Measurements from ENCODE around the gene TBX21. TPM values are rescaled to one million over a fixed set of nuclear protein-coding genes. Genes with fewer than 3 reads are reported as not detected.

The TBX21 gene
- total RNA-seq, 4 donors from 2014 or later, result 1.1 to 4.5 (median 2.9) TPM; not detected in 1

DNA sequence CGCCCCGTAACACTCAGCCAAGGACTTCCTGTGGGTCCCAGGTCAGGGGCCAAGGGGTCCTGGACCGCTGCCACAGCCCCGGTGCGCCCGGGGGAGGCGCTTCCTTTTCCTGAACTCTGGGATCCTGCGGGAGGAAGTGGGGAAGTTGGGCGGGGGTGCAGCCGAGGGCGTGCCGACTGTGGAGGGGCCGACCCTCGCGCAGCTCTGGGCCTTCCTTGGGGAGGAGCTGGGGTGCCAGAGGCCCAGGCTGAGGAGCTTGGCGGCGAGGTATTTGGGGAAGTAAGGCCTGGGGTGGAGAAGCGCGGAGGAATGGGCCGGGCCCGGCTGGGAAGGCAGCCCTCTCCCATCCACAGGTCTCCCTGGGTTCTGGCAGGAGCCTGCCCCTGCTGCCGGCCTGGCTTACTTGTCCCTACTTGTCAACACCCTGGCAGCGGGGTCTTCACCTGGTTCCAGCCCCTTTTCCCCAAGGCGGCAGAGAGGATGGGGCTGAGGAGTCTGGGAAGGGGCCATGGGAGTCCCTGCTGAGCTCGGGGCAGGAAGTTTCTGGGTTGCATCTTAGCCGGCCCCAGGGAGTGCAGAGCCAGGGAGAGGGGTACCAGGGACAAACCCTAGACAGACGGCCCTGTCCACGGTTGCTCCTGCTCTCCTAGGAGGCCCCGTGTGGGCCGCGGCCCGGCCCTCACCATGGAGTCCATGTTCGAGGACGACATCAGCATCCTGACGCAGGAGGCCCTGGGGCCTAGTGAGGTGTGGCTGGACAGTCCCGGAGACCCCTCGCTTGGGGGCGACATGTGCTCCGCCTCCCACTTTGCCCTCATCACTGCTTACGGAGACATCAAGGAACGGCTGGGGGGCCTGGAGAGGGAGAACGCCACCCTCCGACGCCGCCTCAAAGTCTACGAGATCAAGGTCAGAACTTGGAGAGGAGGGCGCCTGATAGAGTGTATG, 37.3 kb upstream of the TBX21 start:
- peak overlapping the region; percentile 73 to 98 (median 97) for H3K4me3 ChIP-seq
- peaks cover 0 to 26% (median 0%) of the 10 kb centered on the region in 3 donors for H3K36me3 ChIP-seq
- TF ChIP-seq CTCF (IDR thresholded peaks at IDR 0.05) (no peak), POLR2A (IDR thresholded peaks at IDR 0.05) (peak in 1 of 4 donors; percentile 14)
- H3K9me3 ChIP-seq, result no peaks in the 10 kb centered on the region
- H3K27me3 ChIP-seq, result no peaks in the 10 kb centered on the region
- intact Hi-C loops (cut with DNase I), result loop anchor here (10.0 kb wide), 1 partner anchor 109 kb away; no protein-coding TSS in a partner anchor
- no peak for DNase-seq
- peaks cover 11 to 51% (median 19%) of the 10 kb centered on the region in 3 donors for H3K4me1 ChIP-seq
- peak overlapping the region; percentile 85 to 97 (median 94) for H3K27ac ChIP-seq
- WGBS, 2 donors, result 75 to 80% methylated on average over 2 to 17 of the region's 47 CpGs

GRCh38 chr17:47696717-47697642, 36.1 kb upstream of the TBX21 start:
- 60 to 87% methylated on average over 3 to 5 of the region's 11 CpGs for WGBS, 2 donors
- no peak for DNase-seq
- H3K4me3 ChIP-seq, result no peak overlapping the region
- peaks cover 0 to 38% (median 0%) of the 10 kb centered on the region in 3 donors for H3K36me3 ChIP-seq
- H3K27ac ChIP-seq, result no peak overlapping the region
- H3K4me1 ChIP-seq, result peaks cover 11 to 51% (median 19%) of the 10 kb centered on the region in 3 donors
- intact Hi-C loops (cut with DNase I), result loop anchor here (10.0 kb wide), 1 partner anchor 108 kb away; no protein-coding TSS in a partner anchor
- TF ChIP-seq POLR2A (IDR thresholded peaks at IDR 0.05), result no peak
- TF ChIP-seq CTCF (IDR thresholded peaks at IDR 0.05), result no peak
- no peaks in the 10 kb centered on the region for H3K27me3 ChIP-seq
- H3K9me3 ChIP-seq, result no peaks in the 10 kb centered on the region

DNA sequence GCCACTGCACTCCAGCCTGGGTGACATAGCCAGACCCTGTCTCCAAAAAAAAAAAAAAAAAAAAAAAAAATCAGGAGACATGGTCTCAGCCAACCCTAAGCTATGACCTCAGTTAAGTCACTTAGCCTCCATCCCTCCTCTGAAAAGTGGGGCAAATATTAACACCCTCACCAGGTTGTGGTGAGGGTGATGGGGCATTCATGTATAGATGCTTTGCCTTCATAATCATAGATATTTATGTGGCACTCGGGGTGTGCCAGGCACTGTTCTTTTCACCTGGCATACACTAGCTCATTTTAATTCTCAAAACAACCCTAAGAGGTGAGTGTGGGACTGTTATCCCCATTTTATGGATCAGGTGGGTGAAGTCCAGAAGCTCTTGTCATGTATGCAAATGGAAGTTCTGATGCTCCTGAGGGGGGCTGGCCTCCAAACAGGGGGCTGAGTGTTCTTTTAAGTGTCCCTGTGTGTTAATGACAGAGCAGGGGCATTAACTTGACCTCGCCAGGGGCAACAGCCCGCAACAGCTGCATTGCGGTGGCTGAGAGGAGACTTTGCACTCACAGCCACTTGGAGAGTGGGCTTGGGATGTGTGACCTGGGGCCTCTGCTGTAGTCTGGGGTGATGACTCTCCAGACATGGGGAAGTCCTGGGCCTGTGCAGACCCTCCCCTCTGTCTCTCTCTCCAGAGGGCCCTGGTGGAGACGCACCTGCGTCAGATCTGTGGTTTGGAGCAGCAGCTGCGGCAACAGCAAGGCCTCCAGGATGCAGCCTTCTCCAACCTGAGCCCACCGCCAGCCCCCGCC, 34.9 kb upstream of the TBX21 start:
- 39 to 72% methylated on average over 3 to 7 of the region's 9 CpGs for WGBS, 2 donors
- no peak for TF ChIP-seq POLR2A (IDR thresholded peaks at IDR 0.05)
- TF ChIP-seq CTCF (IDR thresholded peaks at IDR 0.05), result no peak
- intact Hi-C loops (cut with DNase I), result loop anchor here (10.0 kb wide), 1 partner anchor 107 kb away; no protein-coding TSS in a partner anchor
- Histone ChIP-seq H3K4me1 (peaks cover 5 to 44% (median 13%) of the 10 kb centered on the region in 3 donors), H3K27ac (no peak overlapping the region), H3K27me3 (no peaks in the 10 kb centered on the region), H3K36me3 (peaks cover 0 to 38% (median 0%) of the 10 kb centered on the region in 3 donors), H3K4me3 (no peak overlapping the region), H3K9me3 (no peaks in the 10 kb centered on the region)
- no peak for DNase-seq

DNA sequence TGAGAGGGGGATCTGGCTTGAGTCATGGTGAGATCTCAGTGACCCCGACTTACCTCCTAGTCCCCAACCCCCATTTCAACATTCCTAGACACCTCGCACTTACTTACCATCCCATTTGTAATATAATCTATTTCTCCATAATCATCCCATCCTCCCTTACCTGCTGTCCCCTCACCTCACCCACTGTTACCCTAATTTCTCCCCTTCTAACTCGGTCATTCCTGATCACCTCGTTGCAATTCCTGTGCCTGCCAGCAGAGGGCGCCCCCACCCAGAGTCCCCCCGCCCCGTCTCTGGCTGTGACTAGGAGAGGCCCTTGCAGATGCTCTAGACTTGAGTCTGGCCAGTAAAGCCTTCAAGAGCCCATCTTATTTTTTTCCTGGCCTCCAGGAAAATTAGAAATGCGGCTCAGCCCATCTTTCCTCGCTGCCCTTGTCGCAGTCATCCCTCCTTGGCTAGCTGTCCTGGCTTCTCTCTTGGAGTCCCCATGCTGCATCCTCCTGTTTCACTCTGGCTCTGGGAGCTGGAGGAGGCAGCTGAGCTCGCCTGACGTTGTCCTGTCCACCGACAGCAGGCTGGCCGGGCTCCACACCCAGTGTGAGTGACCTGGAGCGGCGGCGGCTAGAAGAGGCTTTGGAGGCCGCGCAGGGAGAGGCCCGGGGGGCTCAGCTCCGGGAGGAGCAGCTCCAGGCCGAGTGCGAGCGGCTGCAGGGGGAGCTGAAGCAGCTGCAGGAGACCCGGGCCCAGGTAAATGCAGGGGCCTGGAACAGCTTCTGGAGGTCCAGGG, 34.1 kb upstream of the TBX21 start:
- Histone ChIP-seq H3K27me3 (no peaks in the 10 kb centered on the region), H3K4me3 (no peak overlapping the region), H3K27ac (no peak overlapping the region), H3K36me3 (peaks cover 0 to 39% (median 0%) of the 10 kb centered on the region in 3 donors), H3K4me1 (peaks cover 0 to 43% (median 11%) of the 10 kb centered on the region in 3 donors), H3K9me3 (no peaks in the 10 kb centered on the region)
- intact Hi-C loops (cut with DNase I), result loop anchor here (10.0 kb wide), 1 partner anchor 106 kb away; no protein-coding TSS in a partner anchor
- TF ChIP-seq POLR2A (IDR thresholded peaks at IDR 0.05) (no peak), CTCF (IDR thresholded peaks at IDR 0.05) (peak; percentile 73 to 98 (median 80))
- no peak for DNase-seq
- WGBS, 2 donors, result 18 to 44% methylated on average over 5 to 11 of the region's 25 CpGs
